Neuronal stem cell (in vitro differentiated cells): ENCODE data around the gene RIOK2.

Source experiments
- DNase-seq: peaks from one replicate; pipeline ENCODE4 v3.0.0-alpha.2; 2013; ENCODE audit warnings: low spot score
- H2AFZ ChIP-seq: one replicate; pipeline ENCODE4 v1.6.1; 2013; ENCODE audit warnings: mild to moderate bottlenecking, low read length, inconsistent platforms
- H2AK5ac ChIP-seq: 2 replicates; pipeline ENCODE4 v1.6.1; 2013; ENCODE audit warnings: low read depth, mild to moderate bottlenecking, inconsistent platforms, low read length, moderate library complexity, mixed read lengths
- H2BK120ac ChIP-seq: 2 replicates; pipeline ENCODE4 v1.6.1; 2013; ENCODE audit warnings: low read depth, mild to moderate bottlenecking, inconsistent platforms, low read length, moderate library complexity, mixed read lengths
- H2BK12ac ChIP-seq: one replicate; pipeline ENCODE4 v1.6.1; 2013; ENCODE audit warnings: low read length, inconsistent platforms
- H2BK15ac ChIP-seq: 2 replicates; pipeline ENCODE4 v1.6.1; 2013; ENCODE audit warnings: mild to moderate bottlenecking, low read length, inconsistent platforms, mixed read lengths
- H2BK5ac ChIP-seq: one replicate; pipeline ENCODE4 v1.6.1; 2013; ENCODE audit warnings: inconsistent platforms, mild to moderate bottlenecking, low read length, moderate library complexity
- H3K14ac ChIP-seq: one replicate; pipeline ENCODE4 v1.6.1; 2013; ENCODE audit warnings: low read length, inconsistent platforms
- H3K18ac ChIP-seq: 2 replicates; pipeline ENCODE4 v1.6.1; 2013; ENCODE audit warnings: low read length, inconsistent platforms
- H3K23ac ChIP-seq: 2 replicates; pipeline ENCODE4 v1.6.1; 2013; ENCODE audit warnings: low read depth, mild to moderate bottlenecking, mixed read lengths, low read length, inconsistent platforms; ENCODE audit not compliant: poor library complexity
- H3K27ac ChIP-seq: replicated peaks from 3 replicates; pipeline ENCODE4 v1.5.1; 2013; ENCODE audit warnings: low read length, inconsistent platforms
- H3K27me3 ChIP-seq, 3 experiments: 2 replicates each; pipeline ENCODE4 v1.6.1; 2013; ENCODE audit warnings: low read length in 3 of 3, mild to moderate bottlenecking in 2 of 3, inconsistent platforms in 1 of 3, low read depth in 1 of 3, mixed read lengths in 1 of 3, moderate library complexity in 1 of 3; ENCODE audit not compliant: control insufficient read depth in 3 of 3, insufficient read depth in 3 of 3
- H3K36me3 ChIP-seq, 2 donors: replicated peaks in 1 of 2; 2 replicates each; pipeline ENCODE4 v1.6.1; 2013; ENCODE audit warnings: low read length in 2 of 2; ENCODE audit not compliant: control insufficient read depth in 2 of 2, insufficient read depth in 2 of 2
- H3K4ac ChIP-seq: 2 replicates; pipeline ENCODE4 v1.6.1; 2013; ENCODE audit warnings: inconsistent platforms, mild to moderate bottlenecking, low read length, moderate library complexity
- H3K4me1 ChIP-seq, 2 donors: 1 replicate in 1 of 2; 2 replicates in 1 of 2; pipeline ENCODE4 v1.6.1; 2013; ENCODE audit warnings: low read length in 2 of 2, low read depth in 1 of 2; ENCODE audit not compliant: control insufficient read depth in 2 of 2, insufficient read depth in 1 of 2
- H3K4me2 ChIP-seq: one replicate; pipeline ENCODE4 v1.6.1; 2013; ENCODE audit warnings: mild to moderate bottlenecking, low read length, inconsistent platforms; ENCODE audit not compliant: insufficient read depth, poor library complexity, severe bottlenecking
- H3K4me3 ChIP-seq, 2 donors: 2 replicates each; pipeline ENCODE4 v1.5.1; 2013; ENCODE audit warnings: low read length in 2 of 2, mild to moderate bottlenecking in 2 of 2, inconsistent platforms in 1 of 2, moderate library complexity in 1 of 2
- H3K79me1 ChIP-seq: one replicate; pipeline ENCODE4 v1.6.1; 2013; ENCODE audit warnings: low read depth, mild to moderate bottlenecking, inconsistent platforms, low read length, moderate library complexity
- H3K9ac ChIP-seq: one replicate; pipeline ENCODE4 v1.6.1; 2013; ENCODE audit warnings: mild to moderate bottlenecking, low read depth, low read length, inconsistent platforms; ENCODE audit not compliant: poor library complexity
- H3K9me3 ChIP-seq, 2 donors: replicated peaks in 1 of 2; 2 replicates each; pipeline versions ENCODE3 to v1.6.1; 2013; ENCODE audit warnings: low read length in 2 of 2, mild to moderate bottlenecking in 2 of 2, inconsistent platforms in 1 of 2, low read depth in 1 of 2, mixed read lengths in 1 of 2, moderate library complexity in 1 of 2; ENCODE audit not compliant: control insufficient read depth in 2 of 2, insufficient read depth in 1 of 2
- H4K8ac ChIP-seq: one replicate; pipeline ENCODE4 v1.6.1; 2013; ENCODE audit warnings: low read depth, mild to moderate bottlenecking, inconsistent platforms, low read length, moderate library complexity
- H4K91ac ChIP-seq: one replicate; pipeline ENCODE4 v1.6.1; 2013; ENCODE audit warnings: low read length, low read depth, mild to moderate bottlenecking, inconsistent platforms; ENCODE audit not compliant: poor library complexity
- WGBS, 2 donors: extraction: QIAGEN DNeasy Blood & Tissue Kit; methylation state at CpG; one replicate each; pipeline ENCODE4 v1.1.7; 2013; ENCODE audit warnings: missing lambda C conversion rate in 2 of 2, mixed read lengths in 1 of 2; ENCODE audit not compliant: insufficient read length in 2 of 2, insufficient replicate concordance in 1 of 2; ENCODE audit errors: extremely low coverage in 2 of 2; 5-methylcytosine and 5-hydroxymethylcytosine counted together

Gene RIOK2

GRCh38 chr5:97119007-97119390, 64.0 kb downstream of the RIOK2 start:
- H2BK15ac ChIP-seq: no peak overlapping the region
- no peak overlapping the region for H4K8ac ChIP-seq
- H2BK120ac ChIP-seq: no peak overlapping the region
- no peak overlapping the region for H4K91ac ChIP-seq
- H2AFZ ChIP-seq: no peak overlapping the region
- H3K4me3 ChIP-seq: no peak overlapping the region
- WGBS, 2 donors: no CpG with 5 or more reads among the region's 2 CpGs
- no peak overlapping the region for H3K27ac ChIP-seq
- no peak overlapping the region for H3K14ac ChIP-seq
- H3K27me3 ChIP-seq: no peaks in the 10 kb centered on the region
- H3K4me2 ChIP-seq: no peak overlapping the region
- H3K23ac ChIP-seq: no peak overlapping the region
- H3K9me3 ChIP-seq: peaks cover 0 to 9% of the 10 kb centered on the region in 2 donors
- no peak overlapping the region for H2AK5ac ChIP-seq
- no peak overlapping the region for H3K9ac ChIP-seq
- peaks cover 14 to 22% of the 10 kb centered on the region in 2 donors for H3K36me3 ChIP-seq
- H3K18ac ChIP-seq: no peak overlapping the region
- H3K79me1 ChIP-seq: no peaks in the 10 kb centered on the region
- no peak for DNase-seq
- no peak overlapping the region for H2BK12ac ChIP-seq
- no peak overlapping the region for H3K4ac ChIP-seq
- H2BK5ac ChIP-seq: no peak overlapping the region
- peaks cover 6 to 8% of the 10 kb centered on the region in 2 donors for H3K4me1 ChIP-seq

- H3K14ac ChIP-seq: no peak overlapping the region
- no peak overlapping the region for H3K4me2 ChIP-seq
- H3K27ac ChIP-seq: no peak overlapping the region
- no peak overlapping the region for H3K4me3 ChIP-seq
- H3K36me3 ChIP-seq: peaks cover 8 to 21% of the 10 kb centered on the region in 2 donors
- H2BK12ac ChIP-seq: no peak overlapping the region
- H3K23ac ChIP-seq: no peak overlapping the region
- H3K9ac ChIP-seq: no peak overlapping the region
- no peak for DNase-seq
- H3K9me3 ChIP-seq: peaks cover 0 to 9% of the 10 kb centered on the region in 2 donors
- no peaks in the 10 kb centered on the region for H3K27me3 ChIP-seq
- H3K4ac ChIP-seq: no peak overlapping the region
- H3K18ac ChIP-seq: no peak overlapping the region
- no peak overlapping the region for H2BK5ac ChIP-seq
- no peaks in the 10 kb centered on the region for H3K79me1 ChIP-seq
- no CpG with 5 or more reads among the region's 2 CpGs for WGBS, 2 donors
- H4K8ac ChIP-seq: no peak overlapping the region
- H3K4me1 ChIP-seq: peaks cover 6 to 8% of the 10 kb centered on the region in 2 donors
- no peak overlapping the region for H4K91ac ChIP-seq
- H2AK5ac ChIP-seq: no peak overlapping the region
- no peak overlapping the region for H2BK15ac ChIP-seq
- no peak overlapping the region for H2BK120ac ChIP-seq
- H2AFZ ChIP-seq: no peak overlapping the region
These were observed 64.6 kb downstream of the RIOK2 start for GRCh38 chr5:97118261-97119006.

GRCh38 chr5:97115932-97116331, 67.1 kb downstream of the RIOK2 start:
- H3K9me3 ChIP-seq: no peaks in the 10 kb centered on the region
- no peak overlapping the region for H4K91ac ChIP-seq
- no peak overlapping the region for H3K14ac ChIP-seq
- H3K27ac ChIP-seq: no peak overlapping the region
- no peaks in the 10 kb centered on the region for H3K79me1 ChIP-seq
- H2AK5ac ChIP-seq: no peak overlapping the region
- H3K27me3 ChIP-seq: no peaks in the 10 kb centered on the region
- H2BK120ac ChIP-seq: no peak overlapping the region
- DNase-seq: no peak
- no peak overlapping the region for H3K4me2 ChIP-seq
- H3K4me1 ChIP-seq: peaks cover 2 to 4% of the 10 kb centered on the region in 2 donors
- H4K8ac ChIP-seq: no peak overlapping the region
- H3K9ac ChIP-seq: no peak overlapping the region
- peaks cover 0 to 8% of the 10 kb centered on the region in 2 donors for H3K36me3 ChIP-seq
- H2BK5ac ChIP-seq: no peak overlapping the region
- H3K4ac ChIP-seq: no peak overlapping the region
- no peak overlapping the region for H2BK12ac ChIP-seq
- H3K23ac ChIP-seq: no peak overlapping the region
- H2AFZ ChIP-seq: no peak overlapping the region
- H2BK15ac ChIP-seq: no peak overlapping the region
- no CpG with 5 or more reads among the region's 9 CpGs for WGBS, 2 donors
- H3K18ac ChIP-seq: no peak overlapping the region
- no peak overlapping the region for H3K4me3 ChIP-seq

- H2BK5ac ChIP-seq: no peak overlapping the region
- no peak overlapping the region for H3K9ac ChIP-seq
- H3K4ac ChIP-seq: no peak overlapping the region
- H3K4me2 ChIP-seq: no peak overlapping the region
- H4K91ac ChIP-seq: no peak overlapping the region
- H4K8ac ChIP-seq: no peak overlapping the region
- no peak overlapping the region for H2BK12ac ChIP-seq
- H3K23ac ChIP-seq: no peak overlapping the region
- H3K9me3 ChIP-seq: no peaks in the 10 kb centered on the region
- no peak overlapping the region for H3K4me3 ChIP-seq
- no peak overlapping the region for H2AK5ac ChIP-seq
- peaks cover 0 to 4% of the 10 kb centered on the region in 2 donors for H3K4me1 ChIP-seq
- peaks cover 0 to 7% of the 10 kb centered on the region in 2 donors for H3K36me3 ChIP-seq
- WGBS, 2 donors: no CpG with 5 or more reads among the region's 6 CpGs
- no peak overlapping the region for H3K27ac ChIP-seq
- no peak overlapping the region for H3K18ac ChIP-seq
- no peaks in the 10 kb centered on the region for H3K79me1 ChIP-seq
- H3K14ac ChIP-seq: no peak overlapping the region
- H3K27me3 ChIP-seq: no peaks in the 10 kb centered on the region
- H2BK15ac ChIP-seq: no peak overlapping the region
- no peak overlapping the region for H2AFZ ChIP-seq
- no peak for DNase-seq
- no peak overlapping the region for H2BK120ac ChIP-seq
These were observed 70.8 kb downstream of the RIOK2 start for GRCh38 chr5:97112230-97112629.
